Panc1 (cell line): Measurements from ENCODE around the gene TEX11. TPM values are rescaled to one million over a fixed set of nuclear protein-coding genes. Genes with fewer than 3 reads are reported as not detected.

Source experiments
- ATAC-seq: fragments of 200-7000 bp; cut with Tn5 transposase; 2 replicates; pipeline ENCODE4 v1.9.1; 2020; ENCODE audit warnings: mild to moderate bottlenecking, moderate library complexity
- Bru-seq: library from RNA; stranded (reverse); fragments of 400-500 nt; gene quantifications from one replicate; lab custom pipeline; 2021; lab: Mats Ljungman, UMichigan
- BruChase-seq, 2 experiments: library from RNA; stranded (reverse); fragments of 400-500 nt; gene quantifications; one replicate each; lab custom pipeline; 2021; lab: Mats Ljungman, UMichigan
- BruUV-seq: library from RNA; stranded (reverse); fragments of 400-500 nt; replicated peaks from 2 replicates; lab custom pipeline; 2021; lab: Mats Ljungman, UMichigan
- CTCF ChIA-PET: fragments of 300-600 bp; sonication (Branson Sonifier 250); formaldehyde crosslinking; loops from one replicate; lab custom pipeline; 2022; ENCODE audit warnings: antibody characterized with exemption; lab: Charles Lee
- POLR2A ChIA-PET: fragments of 300-600 bp; sonication (Branson Sonifier 250); formaldehyde crosslinking; loops from one replicate; lab custom pipeline; 2022; ENCODE audit warnings: antibody characterized with exemption; lab: Charles Lee
- DNase-seq: peaks from one replicate; pipeline ENCODE4 v3.0.0-alpha.2; 2010; ENCODE audit warnings: low read depth, low spot score
- H3K27ac ChIP-seq: 2 replicates; pipeline ENCODE4 v1.5.1; 2011; ENCODE audit warnings: mild to moderate bottlenecking, low read length, inconsistent platforms
- H3K27me3 ChIP-seq: fragments of 200-500 bp; sonication (Bioruptor generic); 2 replicates; pipeline ENCODE4 v1.6.0; 2014; ENCODE audit warnings: low read length, inconsistent platforms; ENCODE audit not compliant: control insufficient read depth, insufficient read depth
- H3K36me3 ChIP-seq: fragments of 200-500 bp; sonication (Bioruptor generic); 2 replicates; pipeline ENCODE4 v1.5.1; 2014; ENCODE audit warnings: inconsistent platforms, mild to moderate bottlenecking, low read length, moderate library complexity; ENCODE audit not compliant: control insufficient read depth, insufficient read depth
- H3K4me1 ChIP-seq: 2 replicates; pipeline ENCODE4 v1.5.1; 2011; ENCODE audit warnings: inconsistent platforms, mild to moderate bottlenecking, low read length, moderate library complexity; ENCODE audit not compliant: control insufficient read depth, insufficient read depth
- H3K4me3 ChIP-seq, 2 experiments: 2 replicates each; pipeline ENCODE4 v1.5.1; 2011 to 2012; ENCODE audit warnings: low read depth in 2 of 2, low read length in 2 of 2, mild to moderate bottlenecking in 2 of 2, inconsistent platforms in 1 of 2, moderate library complexity in 1 of 2
- H3K9me3 ChIP-seq: fragments of 200-500 bp; sonication (Bioruptor generic); 2 replicates; pipeline ENCODE4 v1.5.1; 2014; ENCODE audit warnings: low read depth, mild to moderate bottlenecking, inconsistent platforms, low read length, moderate library complexity; ENCODE audit not compliant: control insufficient read depth, insufficient read depth
- CTCF ChIP-seq: fragments of 450-650 bp; IDR thresholded peaks from 2 replicates; pipeline ENCODE4 v1.5.1; 2017; ENCODE audit warnings: mild to moderate bottlenecking
- POLR2AphosphoS5 ChIP-seq: IDR thresholded peaks from 2 replicates; pipeline ENCODE4 v1.6.1; 2012; ENCODE audit warnings: mild to moderate bottlenecking, low read depth, low read length, moderate library complexity
- REST ChIP-seq, 2 experiments: IDR thresholded peaks; 2 replicates each; pipeline ENCODE4 v1.6.1; 2011 to 2012; ENCODE audit warnings: low read depth in 2 of 2, control low read depth in 1 of 2, low read length in 1 of 2, mild to moderate bottlenecking in 1 of 2, moderate library complexity in 1 of 2; ENCODE audit not compliant: insufficient read depth in 1 of 2
- SIN3A ChIP-seq: IDR thresholded peaks from 2 replicates; pipeline ENCODE4 v1.6.1; 2012; ENCODE audit warnings: low read depth, mild to moderate bottlenecking, low read length, moderate library complexity, borderline replicate concordance; ENCODE audit not compliant: insufficient read depth
- TCF7L2 ChIP-seq: IDR thresholded peaks from 2 replicates; pipeline ENCODE4 v1.6.1; 2011; ENCODE audit warnings: mild to moderate bottlenecking, low read depth, low read length, inconsistent platforms
- in situ Hi-C: cut with HindIII; loops from 2 replicates; pipeline ENCODE4 v1.10.0; 2016; ENCODE audit warnings: low sequenced_read_pairs, low pct_unique_long_range_greater_than_20kb
- intact Hi-C: fragments of 100-400 bp; cut with micrococcal nuclease; formaldehyde crosslinking; loops from one replicate; pipeline ENCODE4 v1.10.0; 2022; ENCODE audit not compliant: unreplicated experiment
- long read RNA-seq: library from polyadenylated mRNA; unstranded; transcript quantifications from one replicate; pipeline ENCODE4 v2.0.0, GENCODE V29; 2021; ENCODE audit not compliant: unreplicated experiment
- polyA plus RNA-seq: library from polyadenylated mRNA; unstranded; fragments of >200 nt; gene quantifications from one replicate; pipeline ENCODE4 v1.2.1, GENCODE V29; 2012; ENCODE audit warnings: missing spikeins; ENCODE audit not compliant: insufficient read length
- total RNA-seq: library from RNA; stranded (reverse); gene quantifications from one replicate; pipeline ENCODE4 v1.2.1, GENCODE V29; 2021; ENCODE audit not compliant: unreplicated experiment

Gene TEX11
- not detected for total RNA-seq
- not detected for polyA plus RNA-seq
- Bru-seq, nascent RNA, result percentile 3 among the genes with signal in this experiment
- percentile 2 among the genes with signal in this experiment for BruChase-seq, experiment 1, labeled RNA remaining after a 2-hour chase
- percentile 2 among the genes with signal in this experiment for BruChase-seq, experiment 2, labeled RNA remaining after a 6-hour chase
- long read RNA-seq, result 0 reads

GRCh38 chrX:70908541-70908940 is at the start of gene TEX11:
Gene TEX11 (minus strand): TSS chrX:70908711. CDS start chrX:70907789, 922 bp downstream.
- ChIA-PET POLR2A (no interaction called here), CTCF (no interaction called here)
- no TSS peak for BruUV-seq
- Histone ChIP-seq H3K4me1 (no peaks in the 10 kb centered on the region), H3K27me3 (no peaks in the 10 kb centered on the region), H3K9me3 (no peaks in the 10 kb centered on the region), H3K36me3 (no peaks in the 10 kb centered on the region), H3K4me3 (no peak within 1 kb of the TSS), H3K27ac (no peak within 1 kb of the TSS)
- TF ChIP-seq REST (IDR thresholded peaks at IDR 0.05; ENCODE audit: insufficient read depth in 1 of 2, low read depth in 2 of 2, low read length in 1 of 2), result no peak
- TF ChIP-seq SIN3A, result no peak
- no peak for TF ChIP-seq CTCF
- TF ChIP-seq TCF7L2, result no peak
- no peak for TF ChIP-seq POLR2AphosphoS5
- in situ Hi-C loops, result no loop called here
- DNase-seq (no peak), ATAC-seq (no peak)
- intact Hi-C loops, result no loop called here

- TF ChIP-seq SIN3A, result no peak
- no peak for TF ChIP-seq TCF7L2
- TF ChIP-seq REST (IDR thresholded peaks at IDR 0.05; ENCODE audit: insufficient read depth in 1 of 2, low read depth in 2 of 2, low read length in 1 of 2), result no peak
- TF ChIP-seq POLR2AphosphoS5, result no peak
- TF ChIP-seq CTCF, result no peak
- intact Hi-C loops, result no loop called here
- DNase-seq (no peak), ATAC-seq (no peak)
- in situ Hi-C loops, result no loop called here
- CTCF ChIA-PET, result no interaction called here
- H3K4me3 ChIP-seq, result no peak overlapping the region
- H3K4me1 ChIP-seq, result no peaks in the 10 kb centered on the region
- H3K27me3 ChIP-seq, result no peaks in the 10 kb centered on the region
- H3K9me3 ChIP-seq, result no peaks in the 10 kb centered on the region
- POLR2A ChIA-PET, result no interaction called here
- no peak overlapping the region for H3K27ac ChIP-seq
- no TSS peak for BruUV-seq
- H3K36me3 ChIP-seq, result no peaks in the 10 kb centered on the region
These were observed 46.4 kb upstream of the TEX11 start for GRCh38 chrX:70954871-70955270.
